ENCODE results near the gene KRTAP10-10.

Gene KRTAP10-10

GRCh38 chr21:44614161-44614631 is 23.0 kb upstream of the KRTAP10-10 start:
- TF ChIP-seq GABPA (IDR thresholded peaks at IDR 0.05; ENCODE audit: low read depth): no peak
- no peak for TF ChIP-seq CTCF (IDR thresholded peaks at IDR 0.05; ENCODE audit: insufficient read depth, low read length)
- TF ChIP-seq SPI1 (IDR thresholded peaks at IDR 0.05; ENCODE audit: borderline replicate concordance, low read depth): no peak
- no peak for TF ChIP-seq REST (IDR thresholded peaks at IDR 0.05; ENCODE audit: insufficient replicate concordance, low read depth)
- TF ChIP-seq POLR2AphosphoS5 (IDR thresholded peaks at IDR 0.05; ENCODE audit: low read depth): no peak
- Histone ChIP-seq H3K4me3 (replicated peaks; ENCODE audit: insufficient read depth, low read length) (no peak overlapping the region), H3K27me3 (ENCODE audit: insufficient read depth, poor library complexity, severe bottlenecking) (no peaks in the 10 kb centered on the region), H3K27ac (replicated peaks) (no peak overlapping the region)
- no peak for DNase-seq (ENCODE audit: low read depth in 1 of 2, low spot score in 1 of 2)

- Histone ChIP-seq H3K27me3 (ENCODE audit: insufficient read depth, poor library complexity, severe bottlenecking) (no peaks in the 10 kb centered on the region), H3K27ac (replicated peaks) (no peak overlapping the region), H3K4me3 (replicated peaks; ENCODE audit: insufficient read depth, low read length) (no peak overlapping the region)
- no peak for DNase-seq (ENCODE audit: low read depth in 1 of 2, low spot score in 1 of 2)
- TF ChIP-seq POLR2AphosphoS5 (IDR thresholded peaks at IDR 0.05; ENCODE audit: low read depth): no peak
- TF ChIP-seq GABPA (IDR thresholded peaks at IDR 0.05; ENCODE audit: low read depth): no peak
- no peak for TF ChIP-seq REST (IDR thresholded peaks at IDR 0.05; ENCODE audit: insufficient replicate concordance, low read depth)
- no peak for TF ChIP-seq SPI1 (IDR thresholded peaks at IDR 0.05; ENCODE audit: borderline replicate concordance, low read depth)
- TF ChIP-seq CTCF (IDR thresholded peaks at IDR 0.05; ENCODE audit: insufficient read depth, low read length): no peak
Measured at GRCh38 chr21:44614961-44615391, 22.2 kb upstream of the KRTAP10-10 start.

GRCh38 chr21:44615466-44615865 is 21.7 kb upstream of the KRTAP10-10 start:
- DNase-seq (ENCODE audit: low read depth in 1 of 2, low spot score in 1 of 2): no peak
- Histone ChIP-seq H3K27me3 (ENCODE audit: insufficient read depth, poor library complexity, severe bottlenecking) (no peaks in the 10 kb centered on the region), H3K27ac (replicated peaks) (no peak overlapping the region), H3K4me3 (replicated peaks; ENCODE audit: insufficient read depth, low read length) (no peak overlapping the region)
- TF ChIP-seq REST (IDR thresholded peaks at IDR 0.05; ENCODE audit: insufficient replicate concordance, low read depth) (no peak), GABPA (IDR thresholded peaks at IDR 0.05; ENCODE audit: low read depth) (no peak), CTCF (IDR thresholded peaks at IDR 0.05; ENCODE audit: insufficient read depth, low read length) (no peak), SPI1 (IDR thresholded peaks at IDR 0.05; ENCODE audit: borderline replicate concordance, low read depth) (no peak), POLR2AphosphoS5 (IDR thresholded peaks at IDR 0.05; ENCODE audit: low read depth) (no peak)
